Neural cell (in vitro differentiated cells): Measurements from ENCODE around the gene THOC1. TPM values are rescaled to one million over a fixed set of nuclear protein-coding genes. Genes with fewer than 3 reads are reported as not detected.

Source experiments
- H2AFZ ChIP-seq: fragments of 200-600, 300-800 bp; sonication (generic), shearing (Covaris generic); 2 replicates; pipeline ENCODE4 v1.6.0; 2014; ENCODE audit warnings: low read depth, mild to moderate bottlenecking, antibody characterized with exemption, low read length, moderate library complexity
- H3F3A ChIP-seq: fragments of 200-600 bp; shearing (Covaris generic); 2 replicates; pipeline ENCODE4 v1.6.1; 2016; ENCODE audit warnings: mild to moderate bottlenecking, moderate library complexity, mixed read lengths, antibody characterized with exemption, low read length; ENCODE audit not compliant: insufficient read depth, poor library complexity, severe bottlenecking
- H3K27ac ChIP-seq: fragments of 200-600, 300-800 bp; sonication (generic), shearing (Covaris generic); 2 replicates; pipeline ENCODE4 v1.5.1; 2014; ENCODE audit warnings: mild to moderate bottlenecking, low read length, moderate library complexity
- H3K27me3 ChIP-seq: fragments of 300-800, 200-600 bp; sonication (generic), shearing (Covaris generic); 2 replicates; pipeline ENCODE4 v1.6.0; 2014; ENCODE audit warnings: mild to moderate bottlenecking, low read depth, low read length, moderate library complexity; ENCODE audit not compliant: insufficient read depth
- H3K36me3 ChIP-seq: fragments of 300-800, 200-600 bp; sonication (generic), shearing (Covaris generic); 2 replicates; pipeline ENCODE4 v1.5.1; 2014; ENCODE audit warnings: mild to moderate bottlenecking, antibody characterized with exemption, low read length, moderate library complexity; ENCODE audit not compliant: insufficient read depth
- H3K4me2 ChIP-seq: fragments of 300-800, 200-600 bp; sonication (generic), shearing (Covaris generic); 2 replicates; pipeline ENCODE4 v1.6.0; 2014; ENCODE audit warnings: mild to moderate bottlenecking, low read length
- H3K4me3 ChIP-seq: fragments of 300-800, 200-600 bp; sonication (generic), shearing (Covaris generic); 2 replicates; pipeline ENCODE4 v1.5.1; 2014; ENCODE audit warnings: mild to moderate bottlenecking, low read length, moderate library complexity
- H3K79me2 ChIP-seq: fragments of 200-600 bp; shearing (Covaris generic); replicated peaks from 2 replicates; pipeline ENCODE4 v1.6.0; 2014; ENCODE audit warnings: mild to moderate bottlenecking, low read length, moderate library complexity; ENCODE audit not compliant: insufficient read depth
- H3K9ac ChIP-seq: fragments of 300-800, 200-600 bp; sonication (generic), shearing (Covaris generic); 2 replicates; pipeline ENCODE4 v1.6.1; 2016; ENCODE audit warnings: mild to moderate bottlenecking, low read length, mixed read lengths
- H3K9me2 ChIP-seq: fragments of 200-600 bp; shearing (Covaris generic); 2 replicates; pipeline ENCODE4 v1.6.1; 2016; ENCODE audit warnings: mild to moderate bottlenecking, low read length, mixed read lengths; ENCODE audit not compliant: insufficient read depth
- H3K9me3 ChIP-seq: fragments of 200-600, 300-800 bp; sonication (generic), shearing (Covaris generic); 2 replicates; pipeline ENCODE4 v1.6.1; 2016; ENCODE audit warnings: mild to moderate bottlenecking, mixed run types, low read length, moderate library complexity, mixed read lengths
- H4K20me1 ChIP-seq: fragments of 200-600 bp; shearing (Covaris generic); 2 replicates; pipeline ENCODE4 v1.6.1; 2016; ENCODE audit warnings: mild to moderate bottlenecking, mixed run types; ENCODE audit not compliant: insufficient read depth
- EP300 ChIP-seq: fragments of 450-650 bp; conservative IDR thresholded peaks from 2 replicates; pipeline ENCODE4 v1.6.1; 2014; ENCODE audit warnings: antibody characterized with exemption, mild to moderate bottlenecking, moderate library complexity; ENCODE audit not compliant: poor library complexity, severe bottlenecking
- EZH2 ChIP-seq: fragments of 200-600, 300-800 bp; shearing (Covaris generic), sonication (generic); IDR thresholded peaks from 2 replicates; pipeline ENCODE4 v1.6.1; 2014; ENCODE audit warnings: antibody characterized with exemption, low read length, borderline replicate concordance, mild to moderate bottlenecking; ENCODE audit not compliant: insufficient read depth, poor library complexity, severe bottlenecking
- MXI1 ChIP-seq: fragments of 450-650 bp; conservative IDR thresholded peaks from 2 replicates; pipeline ENCODE4 v1.6.1; 2014; ENCODE audit warnings: antibody characterized with exemption, mild to moderate bottlenecking; ENCODE audit not compliant: poor library complexity, severe bottlenecking
- POLR2AphosphoS5 ChIP-seq: IDR thresholded peaks from 2 replicates; pipeline ENCODE4 v1.6.1; 2012
- RAD21 ChIP-seq: fragments of 450-650 bp; conservative IDR thresholded peaks from 2 replicates; pipeline ENCODE4 v1.6.1; 2014; ENCODE audit warnings: antibody characterized with exemption, mild to moderate bottlenecking, moderate library complexity
- REST ChIP-seq: IDR thresholded peaks from 2 replicates; pipeline ENCODE4 v1.6.1; 2012; ENCODE audit warnings: borderline replicate concordance
- SMC3 ChIP-seq: fragments of 450-650 bp; conservative IDR thresholded peaks from 2 replicates; pipeline ENCODE4 v1.6.1; 2014; ENCODE audit warnings: antibody characterized with exemption, mild to moderate bottlenecking, moderate library complexity; ENCODE audit not compliant: poor library complexity
- TAF1 ChIP-seq: IDR thresholded peaks from 2 replicates; pipeline ENCODE4 v1.6.1; 2012; ENCODE audit warnings: low read depth
- polyA plus RNA-seq: library from polyadenylated mRNA; depleted of rRNA; stranded (reverse); fragments of >200 nt; gene quantifications from 2 replicates; pipeline ENCODE4 v1.2.3, GENCODE V29; 2014
- TF ChIP-seq, protein P1 (sequence below): fragments of 450-650 bp; IDR thresholded peaks from 2 replicates; pipeline ENCODE4 v1.5.1; 2014; ENCODE audit warnings: antibody characterized with exemption, mild to moderate bottlenecking, moderate library complexity; ENCODE audit not compliant: poor library complexity, severe bottlenecking

Gene THOC1
- polyA plus RNA-seq, 1 donor from 2014 or later, result 168 TPM

GRCh38 chr18:228586-228985 lies 39.3 kb downstream of the THOC1 start:
- Histone ChIP-seq H3K27me3 (no peaks in the 10 kb centered on the region), H3K4me2 (no peak overlapping the region), H4K20me1 (no peaks in the 10 kb centered on the region), H3K9me2 (no peaks in the 10 kb centered on the region), H3F3A (no peaks in the 10 kb centered on the region), H3K4me3 (no peak overlapping the region), H3K27ac (no peak overlapping the region), H3K9ac (no peak overlapping the region), H2AFZ (no peak overlapping the region), H3K9me3 (no peaks in the 10 kb centered on the region), H3K36me3 (peaks cover 12% of the 10 kb centered on the region), H3K79me2 (no peaks in the 10 kb centered on the region)
- no peak for TF ChIP-seq MXI1
- no peak for TF ChIP-seq REST
- TF ChIP-seq, protein P1, sequence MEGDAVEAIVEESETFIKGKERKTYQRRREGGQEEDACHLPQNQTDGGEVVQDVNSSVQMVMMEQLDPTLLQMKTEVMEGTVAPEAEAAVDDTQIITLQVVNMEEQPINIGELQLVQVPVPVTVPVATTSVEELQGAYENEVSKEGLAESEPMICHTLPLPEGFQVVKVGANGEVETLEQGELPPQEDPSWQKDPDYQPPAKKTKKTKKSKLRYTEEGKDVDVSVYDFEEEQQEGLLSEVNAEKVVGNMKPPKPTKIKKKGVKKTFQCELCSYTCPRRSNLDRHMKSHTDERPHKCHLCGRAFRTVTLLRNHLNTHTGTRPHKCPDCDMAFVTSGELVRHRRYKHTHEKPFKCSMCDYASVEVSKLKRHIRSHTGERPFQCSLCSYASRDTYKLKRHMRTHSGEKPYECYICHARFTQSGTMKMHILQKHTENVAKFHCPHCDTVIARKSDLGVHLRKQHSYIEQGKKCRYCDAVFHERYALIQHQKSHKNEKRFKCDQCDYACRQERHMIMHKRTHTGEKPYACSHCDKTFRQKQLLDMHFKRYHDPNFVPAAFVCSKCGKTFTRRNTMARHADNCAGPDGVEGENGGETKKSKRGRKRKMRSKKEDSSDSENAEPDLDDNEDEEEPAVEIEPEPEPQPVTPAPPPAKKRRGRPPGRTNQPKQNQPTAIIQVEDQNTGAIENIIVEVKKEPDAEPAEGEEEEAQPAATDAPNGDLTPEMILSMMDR, result no peak
- no peak for TF ChIP-seq SMC3
- TF ChIP-seq POLR2AphosphoS5, result no peak
- TF ChIP-seq EZH2, result no peak
- TF ChIP-seq TAF1, result no peak
- TF ChIP-seq RAD21, result no peak
- TF ChIP-seq EP300, result no peak

DNA sequence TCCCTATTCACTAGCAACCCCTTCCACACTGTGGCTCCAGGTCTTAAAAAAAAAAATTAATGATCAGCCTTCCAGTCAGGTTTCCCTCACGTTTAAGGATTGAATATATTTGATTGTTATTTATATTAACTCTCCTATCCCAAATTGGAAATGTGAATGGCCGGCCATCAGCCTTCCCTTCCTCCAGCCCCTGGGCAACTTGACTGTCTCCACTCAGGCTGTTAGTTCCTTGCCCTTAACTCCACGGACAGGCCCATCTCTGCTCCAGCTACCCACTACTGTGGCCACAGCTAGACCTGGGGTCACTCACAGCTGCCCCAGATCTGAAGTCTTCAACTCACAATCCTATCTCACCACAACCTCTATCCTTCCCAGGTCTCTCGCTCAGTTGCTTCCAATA lies 39.9 kb downstream of the THOC1 start:
- Histone ChIP-seq H3K4me3 (no peak overlapping the region), H3K9ac (no peak overlapping the region), H3K79me2 (no peaks in the 10 kb centered on the region), H3K27me3 (no peaks in the 10 kb centered on the region), H3K9me3 (no peaks in the 10 kb centered on the region), H3K27ac (no peak overlapping the region), H3K36me3 (peaks cover 16% of the 10 kb centered on the region), H3F3A (no peaks in the 10 kb centered on the region), H2AFZ (no peak overlapping the region), H4K20me1 (no peaks in the 10 kb centered on the region), H3K9me2 (no peaks in the 10 kb centered on the region), H3K4me2 (no peak overlapping the region)
- no peak for TF ChIP-seq SMC3
- TF ChIP-seq, protein P1, result no peak
- TF ChIP-seq EP300, result no peak
- TF ChIP-seq REST, result no peak
- TF ChIP-seq EZH2, result no peak
- no peak for TF ChIP-seq POLR2AphosphoS5
- no peak for TF ChIP-seq MXI1
- no peak for TF ChIP-seq TAF1
- TF ChIP-seq RAD21, result no peak
